H1 (cell line): Measurements from ENCODE around the gene GRAMD2A. TPM values are rescaled to one million over a fixed set of nuclear protein-coding genes. Genes with fewer than 3 reads are reported as not detected.
A peak's percentile ranks its signal among the peaks of the same experiment; 100 is the strongest.

ENCODE experiments used
- CTCF ChIA-PET: fragments of 300-600 bp; sonication (Branson Sonifier 250); formaldehyde crosslinking; loops from one replicate; lab custom pipeline; 2021; ENCODE audit not compliant: partially characterized antibody; lab: Charles Lee
- POLR2A ChIA-PET: fragments of 300-600 bp; sonication (Branson Sonifier 250); formaldehyde crosslinking; loops from one replicate; lab custom pipeline; 2021; ENCODE audit warnings: inconsistent platforms; ENCODE audit not compliant: partially characterized antibody; lab: Charles Lee
- DNase-seq, 2 experiments: peaks; one replicate each; pipeline versions ENCODE4 v3.0.0 to v3.0.0-alpha.2; 2010 to 2022; ENCODE audit warnings: low spot score in 2 of 2, low read depth in 1 of 2, mixed read lengths in 1 of 2
- FAIRE-seq: peaks from 2 replicates; lab custom pipeline; 2011; peaks lifted over from hg19 to GRCh38; lab: Jason Lieb, UNC
- H2AFZ ChIP-seq: 2 replicates; pipeline ENCODE4 v1.8.1; 2012; ENCODE audit warnings: low read length, inconsistent platforms
- H2AK5ac ChIP-seq: 2 replicates; pipeline ENCODE4 v1.6.1; 2013; ENCODE audit warnings: low read depth, low read length
- H2BK120ac ChIP-seq: replicated peaks from 2 replicates; pipeline ENCODE3; 2013; ENCODE audit warnings: low read depth, low read length, inconsistent platforms
- H2BK12ac ChIP-seq: 2 replicates; pipeline ENCODE4 v1.6.1; 2013; ENCODE audit warnings: low read depth, low read length
- H2BK15ac ChIP-seq: 2 replicates; pipeline ENCODE4 v1.6.1; 2013; ENCODE audit warnings: low read length
- H2BK20ac ChIP-seq: 2 replicates; pipeline ENCODE4 v1.6.1; 2013; ENCODE audit warnings: low read length
- H2BK5ac ChIP-seq: 2 replicates; pipeline ENCODE4 v1.6.1; 2013; ENCODE audit warnings: low read depth, low read length
- H3K14ac ChIP-seq: 2 replicates; pipeline ENCODE4 v1.6.1; 2013; ENCODE audit warnings: inconsistent platforms; ENCODE audit not compliant: insufficient read length
- H3K18ac ChIP-seq: 2 replicates; pipeline ENCODE4 v1.6.1; 2013; ENCODE audit warnings: low read length; ENCODE audit errors: extremely low read depth
- H3K23ac ChIP-seq: 2 replicates; pipeline ENCODE4 v1.6.1; 2013; ENCODE audit warnings: inconsistent platforms; ENCODE audit not compliant: insufficient read length
- H3K23me2 ChIP-seq: 2 replicates; pipeline ENCODE4 v1.6.1; 2013; ENCODE audit warnings: low read depth, low read length
- H3K27ac ChIP-seq: 2 replicates; pipeline ENCODE4 v1.6.1; 2011; ENCODE audit warnings: low read depth, low read length, inconsistent platforms
- H3K27me3 ChIP-seq, 4 experiments: replicated peaks in 1 of 4; 1 replicate in 1 of 4; 2 replicates in 3 of 4; pipeline versions ENCODE4 v1.6.1 to v1.8.1; 2011 to 2013; ENCODE audit warnings: low read length in 3 of 4, mild to moderate bottlenecking in 3 of 4, inconsistent platforms in 2 of 4, mixed read lengths in 2 of 4, moderate library complexity in 1 of 4; ENCODE audit not compliant: control insufficient read depth in 3 of 4, insufficient read depth in 3 of 4; ENCODE audit errors: extremely low read depth in 1 of 4
- H3K36me3 ChIP-seq, 4 experiments: 2 replicates each; pipeline versions ENCODE4 v1.6.1 to v1.8.1; 2011 to 2013; ENCODE audit warnings: mild to moderate bottlenecking in 4 of 4, low read length in 3 of 4, moderate library complexity in 2 of 4, control low read depth in 1 of 4, inconsistent platforms in 1 of 4; ENCODE audit not compliant: insufficient read depth in 4 of 4, control insufficient read depth in 2 of 4
- H3K4ac ChIP-seq: replicated peaks from 2 replicates; pipeline ENCODE3; 2013; ENCODE audit warnings: low read length, low read depth, mixed read lengths, inconsistent platforms; ENCODE audit not compliant: insufficient read length
- H3K4me1 ChIP-seq, 4 experiments: replicated peaks in 1 of 4; 1 replicate in 1 of 4; 2 replicates in 3 of 4; pipeline versions ENCODE4 v1.6.1 to v1.8.1; 2011 to 2013; ENCODE audit warnings: low read length in 3 of 4, inconsistent platforms in 2 of 4, mixed read lengths in 1 of 4; ENCODE audit not compliant: insufficient read depth in 4 of 4, control insufficient read depth in 3 of 4
- H3K4me2 ChIP-seq, 2 experiments: 2 replicates each; pipeline versions ENCODE4 v1.6.1 to v1.8.1; 2011 to 2013; ENCODE audit warnings: low read depth in 2 of 2, low read length in 2 of 2, control low read depth in 1 of 2, inconsistent platforms in 1 of 2, mild to moderate bottlenecking in 1 of 2; ENCODE audit not compliant: insufficient read depth in 1 of 2
- H3K4me3 ChIP-seq, 4 experiments: fragments of 200-600, 300-600 bp in 1 of 4; sonication (generic), shearing (Covaris generic), sonication (Bioruptor Twin) in 1 of 4; 2 replicates each; pipeline versions ENCODE4 v1.5.1 to v1.8.1; 2011 to 2016; ENCODE audit warnings: low read length in 4 of 4, low read depth in 3 of 4, control low read depth in 2 of 4, inconsistent platforms in 2 of 4, mild to moderate bottlenecking in 2 of 4, mixed read lengths in 1 of 4, moderate library complexity in 1 of 4; ENCODE audit not compliant: insufficient read depth in 2 of 4; ENCODE audit errors: extremely low read depth in 1 of 4
- H3K56ac ChIP-seq: replicated peaks from 2 replicates; pipeline ENCODE3; 2013; ENCODE audit warnings: low read depth, mild to moderate bottlenecking, mixed read lengths, low read length, inconsistent platforms; ENCODE audit not compliant: insufficient read length
- H3K79me1 ChIP-seq: 2 replicates; pipeline ENCODE4 v1.6.1; 2013; ENCODE audit warnings: low read depth, low read length, control low read depth
- H3K79me2 ChIP-seq, 2 experiments: 2 replicates each; pipeline versions ENCODE4 v1.6.1 to v1.8.1; 2012 to 2013; ENCODE audit warnings: low read length in 2 of 2, mild to moderate bottlenecking in 2 of 2, inconsistent platforms in 1 of 2; ENCODE audit not compliant: insufficient read depth in 2 of 2, control insufficient read depth in 1 of 2
- H3K9ac ChIP-seq, 4 experiments: replicated peaks in 1 of 4; 1 replicate in 1 of 4; 2 replicates in 3 of 4; pipeline versions ENCODE4 v1.6.1 to v1.8.1; 2011 to 2013; ENCODE audit warnings: low read depth in 3 of 4, low read length in 3 of 4, control low read depth in 2 of 4, mild to moderate bottlenecking in 2 of 4, moderate library complexity in 2 of 4, inconsistent platforms in 1 of 4; ENCODE audit errors: extremely low read depth in 1 of 4
- H3K9me3 ChIP-seq, 2 experiments: 2 replicates each; pipeline versions ENCODE4 v1.6.1 to v1.8.1; 2012 to 2013; ENCODE audit warnings: mild to moderate bottlenecking in 2 of 2, moderate library complexity in 2 of 2, control low read depth in 1 of 2, inconsistent platforms in 1 of 2, low read depth in 1 of 2, low read length in 1 of 2, mixed read lengths in 1 of 2; ENCODE audit not compliant: insufficient read depth in 2 of 2
- H4K20me1 ChIP-seq, 2 experiments: replicated peaks in 1 of 2; 2 replicates each; pipeline versions ENCODE3 to v1.8.1; 2011 to 2013; ENCODE audit warnings: inconsistent platforms in 2 of 2, low read length in 2 of 2, mild to moderate bottlenecking in 1 of 2; ENCODE audit not compliant: insufficient read depth in 2 of 2, control insufficient read depth in 1 of 2
- H4K5ac ChIP-seq: 2 replicates; pipeline ENCODE4 v1.6.1; 2013; ENCODE audit warnings: low read length, low read depth, mixed read lengths, inconsistent platforms; ENCODE audit not compliant: insufficient read length
- H4K8ac ChIP-seq: 2 replicates; pipeline ENCODE4 v1.8.0; 2013; ENCODE audit warnings: mild to moderate bottlenecking, moderate library complexity, low read length, inconsistent platforms; ENCODE audit not compliant: insufficient read depth; ENCODE audit errors: extremely low read depth
- H4K91ac ChIP-seq: replicated peaks from 2 replicates; pipeline ENCODE3; 2013; ENCODE audit warnings: low read length, mixed read lengths, inconsistent platforms; ENCODE audit not compliant: insufficient read length
- CTCF ChIP-seq, 3 experiments: IDR thresholded peaks; 1 replicate in 2 of 3; 2 replicates in 1 of 3; pipeline versions ENCODE4 v1.5.1 to v1.6.1; 2011; ENCODE audit warnings: low read length in 3 of 3, mild to moderate bottlenecking in 3 of 3, inconsistent platforms in 2 of 3, low read depth in 1 of 3, moderate library complexity in 1 of 3; ENCODE audit not compliant: insufficient read depth in 1 of 3; ENCODE audit errors: control extremely low read depth in 1 of 3
- E2F6 ChIP-seq: IDR thresholded peaks from 2 replicates; pipeline ENCODE4 v1.6.1; 2012; ENCODE audit warnings: inconsistent platforms
- WGBS, 2 experiments: shearing (Covaris generic) in 1 of 2; methylation state at CpG; one replicate each; pipeline versions ENCODE4 v1.1.6 to v1.1.7; 2013 to 2015; ENCODE audit warnings: low lambda C conversion rate in 2 of 2, mixed read lengths in 2 of 2, inconsistent platforms in 1 of 2, low coverage in 1 of 2, missing lambda C conversion rate in 1 of 2; ENCODE audit not compliant: insufficient replicate concordance in 2 of 2, insufficient coverage in 1 of 2, insufficient read length in 1 of 2; ENCODE audit errors: extremely low coverage in 1 of 2, missing lambda C conversion rate in 1 of 2; 5-methylcytosine and 5-hydroxymethylcytosine counted together
- polyA plus RNA-seq, 7 experiments: library from polyadenylated mRNA; depleted of rRNA in 3 of 7; stranded (reverse) in 5 of 7; unstranded in 2 of 7; fragments of >200 nt in 5 of 7; fragments of 200-250 nt in 2 of 7; gene quantifications; 1 replicate in 5 of 7; 2 replicates in 1 of 7; 4 replicates in 1 of 7; pipeline versions ENCODE4 v1.2.1 to v1.2.3, GENCODE V29; 2011 to 2013; ENCODE audit warnings: missing spikeins in 2 of 7, mixed read lengths in 2 of 7
- total RNA-seq: library from RNA; stranded (reverse); fragmentation: NEBNext Ultra II Directional; extraction: Animal tissue kit (Norgen Biotek cat#: 25700); gene quantifications from 2 replicates; pipeline ENCODE4 v1.2.1, GENCODE V29; 2021

The GRAMD2A gene
- total and polyA plus RNA-seq, 2 of the 8 experiments (the other 6 are each of a cell fraction or from before 2014, with no cell fraction given): 0.57 to 1.5 TPM

GRCh38 chr15:72202302-72202701 lies 4.7 kb upstream of the GRAMD2A start:
- no peak overlapping the region for H3K27ac ChIP-seq
- peaks cover 27 to 37% of the 10 kb centered on the region in 2 experiments for H4K20me1 ChIP-seq
- no peak overlapping the region for H4K91ac ChIP-seq
- peaks cover under 1 to 6% (median 3%) of the 10 kb centered on the region in 4 experiments; a peak in 6 of 7 replicates for H3K27me3 ChIP-seq
- H2BK20ac ChIP-seq: no peak overlapping the region
- FAIRE-seq (no peak), DNase-seq (no peak)
- H3K4me1 ChIP-seq: peaks cover 0 to 3% (median under 1%) of the 10 kb centered on the region in 4 experiments; a peak in 2 of 7 replicates
- no peak overlapping the region for H3K14ac ChIP-seq
- no peak overlapping the region for H2BK120ac ChIP-seq
- H2AFZ ChIP-seq: no peak overlapping the region
- H3K4me3 ChIP-seq: no peak overlapping the region
- H3K79me1 ChIP-seq: 0 out of 2 replicates have a peak, but pooled peaks cover 5% of the 10 kb centered on the region
- H3K9me3 ChIP-seq: no peaks in the 10 kb centered on the region
- POLR2A ChIA-PET: interaction anchor here (1.0 to 1.8 kb wide), 3 partner anchors 15 to 24 kb away, joined by 3 to 5 read pairs (median 4); no protein-coding TSS in a partner anchor
- H2BK15ac ChIP-seq: no peak overlapping the region
- H3K9ac ChIP-seq: no peak overlapping the region
- no peak overlapping the region for H3K18ac ChIP-seq
- no peak overlapping the region for H2BK5ac ChIP-seq
- H3K23me2 ChIP-seq: peaks cover 4% of the 10 kb centered on the region; the same call in 1 of the 2 replicates
- H4K8ac ChIP-seq: no peak overlapping the region
- H3K79me2 ChIP-seq: no peaks in the 10 kb centered on the region; a peak in 1 of 4 replicates
- no peak overlapping the region for H3K4ac ChIP-seq
- H3K56ac ChIP-seq: no peak overlapping the region
- H3K36me3 ChIP-seq: peaks cover 56 to 84% (median 79%) of the 10 kb centered on the region in 4 experiments
- 91% methylated on average over 13 of the region's 13 CpGs; no CpG with 5 or more reads in 1 of the 2 experiments for WGBS, 2 experiments
- no peak overlapping the region for H2AK5ac ChIP-seq
- TF ChIP-seq E2F6 (no peak), CTCF (IDR thresholded peaks at IDR 0.05; ENCODE audit: control extremely low read depth in 1 of 3, insufficient read depth in 1 of 3, low read depth in 1 of 3, low read length in 3 of 3) (peak in 1 of 3 experiments; percentile 15; a peak in 1 of 4 replicates)
- TF ChIP-seq, all 59 proteins: peak for 1
- no peak overlapping the region for H3K4me2 ChIP-seq
- CTCF ChIA-PET: interaction anchor here (1.0 to 2.8 kb wide), 2 partner anchors 23 to 84 kb away, joined by 5 to 23 read pairs; no protein-coding TSS in a partner anchor
- H2BK12ac ChIP-seq: no peak overlapping the region
- no peak overlapping the region for H4K5ac ChIP-seq
- no peak overlapping the region for H3K23ac ChIP-seq
